ENCODE measurements around the gene ATL1.

- TF ChIP-seq, protein P1, sequence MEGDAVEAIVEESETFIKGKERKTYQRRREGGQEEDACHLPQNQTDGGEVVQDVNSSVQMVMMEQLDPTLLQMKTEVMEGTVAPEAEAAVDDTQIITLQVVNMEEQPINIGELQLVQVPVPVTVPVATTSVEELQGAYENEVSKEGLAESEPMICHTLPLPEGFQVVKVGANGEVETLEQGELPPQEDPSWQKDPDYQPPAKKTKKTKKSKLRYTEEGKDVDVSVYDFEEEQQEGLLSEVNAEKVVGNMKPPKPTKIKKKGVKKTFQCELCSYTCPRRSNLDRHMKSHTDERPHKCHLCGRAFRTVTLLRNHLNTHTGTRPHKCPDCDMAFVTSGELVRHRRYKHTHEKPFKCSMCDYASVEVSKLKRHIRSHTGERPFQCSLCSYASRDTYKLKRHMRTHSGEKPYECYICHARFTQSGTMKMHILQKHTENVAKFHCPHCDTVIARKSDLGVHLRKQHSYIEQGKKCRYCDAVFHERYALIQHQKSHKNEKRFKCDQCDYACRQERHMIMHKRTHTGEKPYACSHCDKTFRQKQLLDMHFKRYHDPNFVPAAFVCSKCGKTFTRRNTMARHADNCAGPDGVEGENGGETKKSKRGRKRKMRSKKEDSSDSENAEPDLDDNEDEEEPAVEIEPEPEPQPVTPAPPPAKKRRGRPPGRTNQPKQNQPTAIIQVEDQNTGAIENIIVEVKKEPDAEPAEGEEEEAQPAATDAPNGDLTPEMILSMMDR (IDR thresholded peaks at IDR 0.05): no peak
- no peak for TF ChIP-seq POLR2A (IDR thresholded peaks at IDR 0.05)
These were observed 64.5 kb downstream of the ATL1 start for GRCh38 chr14:50624447-50624846.

All from uterus (tissue), 2 donors.